Measurements from ENCODE around the gene NT5C3A. TPM values are rescaled to one million over a fixed set of nuclear protein-coding genes. Genes with fewer than 3 reads are reported as not detected.

NT5C3A gene
- total RNA-seq, 1 donor from 2014 or later: 30.3 TPM

- ATAC-seq (no peak), DNase-seq (no peak)
- Histone ChIP-seq H3K27me3 (ENCODE audit: low read depth) (no peaks in the 10 kb centered on the region), H3K9me3 (no peaks in the 10 kb centered on the region), H3K27ac (no peak overlapping the region), H3K4me3 (no peak overlapping the region), H3K4me1 (no peaks in the 10 kb centered on the region), H3K36me3 (no peaks in the 10 kb centered on the region)
- intact Hi-C loops (cut with DNase I): no loop called here
- TF ChIP-seq CTCF (IDR thresholded peaks at IDR 0.05): no peak
Observed at GRCh38 chr7:33079763-33080690, 17.5 kb upstream of the NT5C3A start.

- intact Hi-C loops (cut with DNase I): no loop called here
- Histone ChIP-seq H3K27me3 (ENCODE audit: low read depth) (no peaks in the 10 kb centered on the region), H3K9me3 (no peaks in the 10 kb centered on the region), H3K27ac (no peak overlapping the region), H3K36me3 (no peaks in the 10 kb centered on the region), H3K4me3 (no peak overlapping the region), H3K4me1 (no peaks in the 10 kb centered on the region)
- no peak for DNase-seq
- no peak for TF ChIP-seq CTCF (IDR thresholded peaks at IDR 0.05)
- ATAC-seq: no peak
Observed at GRCh38 chr7:33079096-33079495, 16.5 kb upstream of the NT5C3A start.

GRCh38 chr7:33076737-33077136, 14.2 kb upstream of the NT5C3A start:
- H3K9me3 ChIP-seq: no peaks in the 10 kb centered on the region
- no peaks in the 10 kb centered on the region for H3K27me3 ChIP-seq (ENCODE audit: low read depth)
- no peak overlapping the region for H3K27ac ChIP-seq
- ATAC-seq (no peak), DNase-seq (no peak)
- H3K4me1 ChIP-seq: no peaks in the 10 kb centered on the region
- H3K4me3 ChIP-seq: no peak overlapping the region
- intact Hi-C loops (cut with DNase I): no loop called here
- no peak for TF ChIP-seq CTCF (IDR thresholded peaks at IDR 0.05)
- H3K36me3 ChIP-seq: no peaks in the 10 kb centered on the region

- intact Hi-C loops (cut with DNase I): no loop called here
- Histone ChIP-seq H3K27me3 (ENCODE audit: low read depth) (no peaks in the 10 kb centered on the region), H3K9me3 (no peaks in the 10 kb centered on the region), H3K4me3 (no peak overlapping the region), H3K4me1 (no peaks in the 10 kb centered on the region), H3K27ac (no peak overlapping the region), H3K36me3 (no peaks in the 10 kb centered on the region)
- DNase-seq: no peak
- ATAC-seq: no peak
- no peak for TF ChIP-seq CTCF (IDR thresholded peaks at IDR 0.05)
Observed at GRCh38 chr7:33075818-33076518, 13.4 kb upstream of the NT5C3A start.

- DNase-seq (no peak), ATAC-seq (no peak)
- no peaks in the 10 kb centered on the region for H3K27me3 ChIP-seq (ENCODE audit: low read depth)
- H3K4me1 ChIP-seq: no peaks in the 10 kb centered on the region
- no peak overlapping the region for H3K27ac ChIP-seq
- no peak for TF ChIP-seq CTCF (IDR thresholded peaks at IDR 0.05)
- H3K4me3 ChIP-seq: no peak overlapping the region
- intact Hi-C loops (cut with DNase I): no loop called here
- H3K9me3 ChIP-seq: peaks cover 8% of the 10 kb centered on the region
- no peaks in the 10 kb centered on the region for H3K36me3 ChIP-seq
Observed at GRCh38 chr7:33073243-33073642, 10.7 kb upstream of the NT5C3A start.
